B cell (primary cell): ENCODE measurements around the gene ESD. TPM values are rescaled to one million over a fixed set of nuclear protein-coding genes. Genes with fewer than 3 reads are reported as not detected.

Source experiments
- ATAC-seq: fragments of 200-7000 bp; cut with Tn5 transposase; one replicate; pipeline ENCODE4 v1.10.0; 2021; ENCODE audit warnings: low read depth, mild to moderate bottlenecking, moderate number of reproducible peaks, moderate library complexity
- CTCF ChIA-PET: fragments of 350-600 bp; sonication (Branson Sonifier 250); formaldehyde crosslinking; loops from one replicate; lab custom pipeline; 2021; ENCODE audit warnings: antibody characterized with exemption, inconsistent platforms; lab: Charles Lee
- POLR2A ChIA-PET: fragments of 350-600 bp; sonication (Branson Sonifier 250); formaldehyde crosslinking; loops from one replicate; lab custom pipeline; 2021; ENCODE audit warnings: antibody characterized with exemption; lab: Charles Lee
- DNase-seq: peaks from one replicate; pipeline ENCODE4 v3.0.0; 2013
- H2AFZ ChIP-seq: 2 replicates; pipeline ENCODE4 v1.6.1; 2012; ENCODE audit warnings: mild to moderate bottlenecking, low read depth, low read length; ENCODE audit not compliant: insufficient read depth, poor library complexity, severe bottlenecking
- H3K27ac ChIP-seq, 2 donors: 1 replicate in 1 of 2; 2 replicates in 1 of 2; pipeline ENCODE4 v1.5.1; 2012 to 2013; ENCODE audit warnings: low read length in 2 of 2, mild to moderate bottlenecking in 2 of 2, moderate library complexity in 1 of 2
- H3K27me3 ChIP-seq, 4 experiments: fragments of 200-600 bp in 1 of 4; sonication (generic) in 1 of 4; replicated peaks in 1 of 4; 1 replicate in 2 of 4; 2 replicates in 2 of 4; pipeline versions ENCODE4 v1.6.1 to v1.7.0; 2013 to 2016; ENCODE audit warnings: low read length in 3 of 4, mild to moderate bottlenecking in 2 of 4, mixed read lengths in 1 of 4, moderate library complexity in 1 of 4; ENCODE audit not compliant: insufficient read depth in 4 of 4, control insufficient read depth in 3 of 4; ENCODE audit errors: control extremely low read depth in 1 of 4
- H3K36me3 ChIP-seq, 2 experiments: replicated peaks in 1 of 2; 1 replicate in 1 of 2; 2 replicates in 1 of 2; pipeline versions ENCODE4 v1.6.1 to v1.7.1; 2013; ENCODE audit warnings: low read length in 1 of 2; ENCODE audit not compliant: insufficient read depth in 2 of 2, control insufficient read depth in 1 of 2; ENCODE audit errors: control extremely low read depth in 1 of 2, extremely low read depth in 1 of 2
- H3K4me1 ChIP-seq, 2 donors: fragments of 200-600 bp in 1 of 2; sonication (generic) in 1 of 2; 1 replicate in 1 of 2; 2 replicates in 1 of 2; pipeline versions ENCODE4 v1.5.1 to v1.6.1; 2013 to 2017; ENCODE audit warnings: low read length in 2 of 2; ENCODE audit not compliant: control insufficient read depth in 2 of 2, insufficient read depth in 2 of 2
- H3K4me2 ChIP-seq: replicated peaks from 2 replicates; pipeline ENCODE3; 2012; ENCODE audit warnings: mild to moderate bottlenecking, low read depth, low read length; ENCODE audit not compliant: poor library complexity, severe bottlenecking
- H3K4me3 ChIP-seq, 5 experiments: fragments of 200-600 bp in 1 of 5; sonication (generic) in 1 of 5; 1 replicate in 3 of 5; 2 replicates in 2 of 5; pipeline versions ENCODE4 v1.5.1 to v1.7.0; 2011 to 2016; ENCODE audit warnings: low read length in 4 of 5, mild to moderate bottlenecking in 4 of 5, low read depth in 2 of 5, control low read depth in 1 of 5, moderate library complexity in 1 of 5; ENCODE audit not compliant: insufficient read depth in 1 of 5; ENCODE audit errors: control extremely low read depth in 1 of 5, extremely low read depth in 1 of 5
- H3K79me2 ChIP-seq: fragments of 200-600 bp; sonication (generic); one replicate; pipeline ENCODE4 v1.6.0; 2016; ENCODE audit warnings: low read length; ENCODE audit not compliant: control insufficient read depth, insufficient read depth
- H3K9ac ChIP-seq: fragments of 200-600 bp; sonication (generic); 2 replicates; pipeline ENCODE4 v1.6.1; 2017; ENCODE audit warnings: mild to moderate bottlenecking, low read length, moderate library complexity
- H3K9me3 ChIP-seq, 3 donors: one replicate each; pipeline versions ENCODE4 v1.6.1 to v1.7.1; 2013; ENCODE audit warnings: low read length in 2 of 3; ENCODE audit not compliant: control insufficient read depth in 2 of 3, insufficient read depth in 1 of 3; ENCODE audit errors: control extremely low read depth in 1 of 3
- H4K20me1 ChIP-seq: 2 replicates; pipeline ENCODE4 v1.6.0; 2012; ENCODE audit warnings: mild to moderate bottlenecking, low read length; ENCODE audit not compliant: insufficient read depth, control insufficient read depth, poor library complexity, severe bottlenecking
- H3K27ac Mint-ChIP-seq: one replicate; pipeline ENCODE4 v1.8.0; 2021; ENCODE audit warnings: mixed read lengths
- H3K27me3 Mint-ChIP-seq: one replicate; pipeline ENCODE4 v1.8.0; 2021; ENCODE audit warnings: mixed read lengths
- H3K4me1 Mint-ChIP-seq: one replicate; pipeline ENCODE4 v1.8.0; 2021; ENCODE audit warnings: mixed read lengths
- H3K4me3 Mint-ChIP-seq: one replicate; pipeline ENCODE4 v1.8.0; 2021; ENCODE audit warnings: mixed read lengths
- H3K9me3 Mint-ChIP-seq: one replicate; pipeline ENCODE4 v1.8.0; 2022; ENCODE audit warnings: mixed read lengths; ENCODE audit not compliant: insufficient read depth
- EZH2 ChIP-seq: IDR thresholded peaks from 2 replicates; pipeline ENCODE4 v1.6.1; 2012; ENCODE audit warnings: borderline replicate concordance, low read depth, mild to moderate bottlenecking, moderate library complexity, low read length; ENCODE audit not compliant: insufficient read depth, poor library complexity, severe bottlenecking
- WGBS: methylation state at CpG from one replicate; pipeline ENCODE4 v1.1.5; 2013; ENCODE audit warnings: missing lambda C conversion rate; ENCODE audit not compliant: insufficient coverage; 5-methylcytosine and 5-hydroxymethylcytosine counted together
- intact Hi-C: fragments of 100-400 bp; cut with micrococcal nuclease; formaldehyde crosslinking; loops from one replicate; pipeline ENCODE4 v1.10.0; 2022
- polyA plus RNA-seq: library from polyadenylated mRNA; depleted of rRNA; stranded (reverse); fragments of >200 nt; gene quantifications from 2 replicates; pipeline ENCODE4 v1.2.3, GENCODE V29; 2012
- total RNA-seq, 2 donors: library from RNA; stranded (reverse); fragments of 120-200 nt in 1 of 2; gene quantifications; 1 replicate in 1 of 2; 2 replicates in 1 of 2; pipeline versions ENCODE4 v1.2.3 to v1.2.4, GENCODE V29; 2013 to 2022
- TF ChIP-seq, protein P1 (sequence below): fragments of 200-600 bp; IDR thresholded peaks from one replicate; pipeline ENCODE4 v1.8.0; 2022; ENCODE audit warnings: antibody characterized with exemption, mild to moderate bottlenecking

ESD gene
- total and polyA plus RNA-seq, 2 donors (not counting 1 experiment from before 2014, with no cell fraction given): 29.9 to 52.9 TPM

DNA sequence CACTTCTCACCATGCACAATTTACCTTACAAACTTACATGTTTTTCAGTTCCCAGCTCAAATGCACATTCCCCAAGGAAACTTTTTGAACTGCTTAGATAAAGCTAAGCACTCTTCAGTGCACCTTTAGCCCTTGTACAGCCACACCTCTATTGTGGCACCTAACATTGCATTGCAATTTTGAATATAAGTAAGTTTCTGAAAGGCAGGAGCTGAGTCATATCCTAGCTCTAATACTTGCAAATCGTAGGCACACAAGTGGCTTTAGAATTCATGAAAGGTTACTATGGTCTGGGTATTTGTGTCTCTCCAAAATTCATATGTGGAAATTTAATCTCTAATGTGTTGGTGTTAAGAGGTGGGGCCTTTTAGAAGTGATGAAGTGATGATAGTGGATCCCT, 4.9 kb upstream of the ESD start:
- TF ChIP-seq, protein P1, sequence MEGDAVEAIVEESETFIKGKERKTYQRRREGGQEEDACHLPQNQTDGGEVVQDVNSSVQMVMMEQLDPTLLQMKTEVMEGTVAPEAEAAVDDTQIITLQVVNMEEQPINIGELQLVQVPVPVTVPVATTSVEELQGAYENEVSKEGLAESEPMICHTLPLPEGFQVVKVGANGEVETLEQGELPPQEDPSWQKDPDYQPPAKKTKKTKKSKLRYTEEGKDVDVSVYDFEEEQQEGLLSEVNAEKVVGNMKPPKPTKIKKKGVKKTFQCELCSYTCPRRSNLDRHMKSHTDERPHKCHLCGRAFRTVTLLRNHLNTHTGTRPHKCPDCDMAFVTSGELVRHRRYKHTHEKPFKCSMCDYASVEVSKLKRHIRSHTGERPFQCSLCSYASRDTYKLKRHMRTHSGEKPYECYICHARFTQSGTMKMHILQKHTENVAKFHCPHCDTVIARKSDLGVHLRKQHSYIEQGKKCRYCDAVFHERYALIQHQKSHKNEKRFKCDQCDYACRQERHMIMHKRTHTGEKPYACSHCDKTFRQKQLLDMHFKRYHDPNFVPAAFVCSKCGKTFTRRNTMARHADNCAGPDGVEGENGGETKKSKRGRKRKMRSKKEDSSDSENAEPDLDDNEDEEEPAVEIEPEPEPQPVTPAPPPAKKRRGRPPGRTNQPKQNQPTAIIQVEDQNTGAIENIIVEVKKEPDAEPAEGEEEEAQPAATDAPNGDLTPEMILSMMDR: no peak
- no peak for TF ChIP-seq EZH2
- H3K27me3 Mint-ChIP-seq: peaks cover 7% of the 10 kb centered on the region
- no peaks in the 10 kb centered on the region for H3K36me3 ChIP-seq
- H3K27ac Mint-ChIP-seq: no peak overlapping the region
- ChIA-PET CTCF (no interaction called here), POLR2A (no interaction called here)
- H3K4me2 ChIP-seq: no peak overlapping the region
- no peak overlapping the region for H3K4me3 ChIP-seq
- no peak for DNase-seq
- H3K79me2 ChIP-seq: peaks cover under 1% of the 10 kb centered on the region
- H2AFZ ChIP-seq: no peak overlapping the region
- 83% methylated on average over 1 of the region's 1 CpG for WGBS
- peaks cover 3% of the 10 kb centered on the region for H3K9me3 Mint-ChIP-seq
- H3K9ac ChIP-seq: no peak overlapping the region
- H3K4me1 Mint-ChIP-seq: peaks cover 10% of the 10 kb centered on the region
- no peak overlapping the region for H3K4me3 Mint-ChIP-seq
- peaks cover 0 to 4% (median 0%) of the 10 kb centered on the region in 4 experiments for H3K27me3 ChIP-seq
- no peaks in the 10 kb centered on the region for H3K9me3 ChIP-seq
- no peak overlapping the region for H3K27ac ChIP-seq
- H4K20me1 ChIP-seq: no peaks in the 10 kb centered on the region
- peaks cover 5 to 6% of the 10 kb centered on the region in 2 donors for H3K4me1 ChIP-seq
- intact Hi-C loops: no loop called here
- no peak for ATAC-seq

DNA sequence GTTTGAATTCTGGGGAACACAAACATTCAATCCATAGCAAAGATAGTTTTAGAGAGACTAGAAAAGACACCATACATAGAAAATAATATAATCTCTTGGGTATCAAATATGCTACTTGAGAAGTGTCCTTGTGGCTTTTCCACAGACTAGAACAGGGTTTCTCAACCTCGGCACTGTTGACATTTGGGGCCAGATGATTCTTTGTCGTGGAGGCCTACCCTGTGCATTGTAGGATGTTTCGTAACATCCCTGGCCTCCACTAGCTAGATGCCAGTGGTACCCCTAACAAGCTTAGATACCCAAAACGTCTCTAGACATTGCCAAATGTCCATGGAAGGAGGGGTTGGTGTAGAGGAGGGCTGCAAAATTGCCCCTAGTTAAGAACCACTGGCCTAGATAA, 2.2 kb upstream of the ESD start:
- 95% methylated on average over 3 of the region's 4 CpGs for WGBS
- Mint-ChIP-seq H3K27me3 (peaks cover 4% of the 10 kb centered on the region), H3K9me3 (no peaks in the 10 kb centered on the region), H3K4me3 (no peak overlapping the region), H3K4me1 (peaks cover 26% of the 10 kb centered on the region), H3K27ac (no peak overlapping the region)
- Histone ChIP-seq H3K36me3 (no peaks in the 10 kb centered on the region), H3K27ac (no peak overlapping the region), H3K79me2 (peaks cover 27% of the 10 kb centered on the region), H2AFZ (no peak overlapping the region), H4K20me1 (no peaks in the 10 kb centered on the region), H3K4me3 (no peak overlapping the region), H3K4me1 (peaks cover 16 to 18% of the 10 kb centered on the region in 2 donors), H3K27me3 (no peaks in the 10 kb centered on the region), H3K9ac (no peak overlapping the region), H3K4me2 (no peak overlapping the region), H3K9me3 (no peaks in the 10 kb centered on the region)
- intact Hi-C loops: loop anchor here (5.0 to 10.0 kb wide), 5 partner anchors 247 to 1884 kb away; partner anchors contain the start of genes LCP1, LRCH1 and MED4
- ChIA-PET POLR2A (no interaction called here), CTCF (no interaction called here)
- DNase-seq (no peak), ATAC-seq (no peak)
- TF ChIP-seq EZH2: no peak
- TF ChIP-seq, protein P1: no peak
